GM12865 (cell line): ENCODE results near the gene PTCHD4.
"Not testable (repeated sequence)": the region's sequence is repeated elsewhere in the genome, so short reads cannot be mapped to it uniquely, and the experiment has no call there.

Experiments
- DNase-seq: peaks from one replicate; pipeline ENCODE4 v3.0.0; 2010; ENCODE audit warnings: low read depth
- H3K4me3 ChIP-seq: 2 replicates; pipeline ENCODE4 v1.5.1; 2011; ENCODE audit warnings: mild to moderate bottlenecking, low read depth, low read length, control low read depth
- TF ChIP-seq, protein P1 (sequence below): IDR thresholded peaks from 2 replicates; pipeline ENCODE4 v1.5.1; 2011; ENCODE audit warnings: low read length, control low read depth, low read depth, inconsistent platforms; ENCODE audit not compliant: insufficient read depth; ENCODE audit errors: missing control alignments

Gene PTCHD4

DNA sequence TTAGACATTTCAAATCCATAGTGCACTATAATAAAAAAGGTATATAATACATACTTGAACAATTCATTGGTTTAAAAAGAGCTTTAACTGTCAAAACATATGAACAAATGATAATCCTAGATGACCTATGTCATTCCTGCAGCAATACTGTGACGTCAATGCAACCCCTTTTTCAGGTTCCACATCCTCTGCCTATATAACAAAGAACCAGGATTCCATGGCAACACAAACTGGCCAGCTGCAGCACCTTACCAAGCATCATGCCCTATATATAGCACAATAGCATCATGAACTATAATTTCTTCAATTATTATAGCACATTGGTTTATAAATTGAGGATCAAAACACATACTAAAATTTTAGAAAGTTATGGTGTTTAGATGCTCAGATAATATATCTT is 578 bp upstream of the PTCHD4 start:
- H3K4me3 ChIP-seq: no peak overlapping the region
- no peak for DNase-seq
- TF ChIP-seq, protein P1, sequence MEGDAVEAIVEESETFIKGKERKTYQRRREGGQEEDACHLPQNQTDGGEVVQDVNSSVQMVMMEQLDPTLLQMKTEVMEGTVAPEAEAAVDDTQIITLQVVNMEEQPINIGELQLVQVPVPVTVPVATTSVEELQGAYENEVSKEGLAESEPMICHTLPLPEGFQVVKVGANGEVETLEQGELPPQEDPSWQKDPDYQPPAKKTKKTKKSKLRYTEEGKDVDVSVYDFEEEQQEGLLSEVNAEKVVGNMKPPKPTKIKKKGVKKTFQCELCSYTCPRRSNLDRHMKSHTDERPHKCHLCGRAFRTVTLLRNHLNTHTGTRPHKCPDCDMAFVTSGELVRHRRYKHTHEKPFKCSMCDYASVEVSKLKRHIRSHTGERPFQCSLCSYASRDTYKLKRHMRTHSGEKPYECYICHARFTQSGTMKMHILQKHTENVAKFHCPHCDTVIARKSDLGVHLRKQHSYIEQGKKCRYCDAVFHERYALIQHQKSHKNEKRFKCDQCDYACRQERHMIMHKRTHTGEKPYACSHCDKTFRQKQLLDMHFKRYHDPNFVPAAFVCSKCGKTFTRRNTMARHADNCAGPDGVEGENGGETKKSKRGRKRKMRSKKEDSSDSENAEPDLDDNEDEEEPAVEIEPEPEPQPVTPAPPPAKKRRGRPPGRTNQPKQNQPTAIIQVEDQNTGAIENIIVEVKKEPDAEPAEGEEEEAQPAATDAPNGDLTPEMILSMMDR: no peak

DNA sequence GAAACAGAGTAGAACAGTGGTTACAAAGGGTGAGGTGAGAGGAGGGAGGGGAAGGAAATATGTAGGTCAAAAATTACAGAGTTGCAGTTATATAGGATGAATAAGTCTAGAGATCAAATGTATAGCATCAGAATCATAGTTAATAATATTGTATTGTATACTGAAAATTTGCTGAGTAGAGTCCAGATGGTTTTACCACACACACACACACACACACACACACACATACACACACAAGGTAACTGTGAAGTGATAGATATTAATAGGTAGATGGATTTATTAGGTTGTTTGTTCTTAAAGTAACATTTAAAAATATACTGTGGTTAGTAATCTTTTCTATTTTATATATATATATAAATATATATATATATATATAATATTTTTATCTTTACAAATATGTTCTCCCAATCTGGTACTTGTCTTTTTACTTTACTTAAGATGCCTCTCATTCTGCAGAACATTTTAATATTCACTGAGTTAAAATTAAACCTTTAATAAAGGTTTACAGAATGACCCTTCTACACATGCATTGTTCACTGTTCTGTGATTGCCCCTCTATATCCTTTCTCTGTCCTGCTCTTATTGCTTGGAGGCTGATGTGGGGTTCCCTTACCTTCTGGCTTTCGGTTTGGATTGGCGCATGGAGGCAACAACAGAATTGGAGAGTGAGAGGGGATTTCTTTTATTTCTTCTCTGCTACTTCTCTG is 408 bp downstream of the PTCHD4 start:
- no peak for DNase-seq
- TF ChIP-seq, protein P1: no peak
- peak overlapping the region; percentile 7; the same call in 1 of the 2 replicates for H3K4me3 ChIP-seq

DNA sequence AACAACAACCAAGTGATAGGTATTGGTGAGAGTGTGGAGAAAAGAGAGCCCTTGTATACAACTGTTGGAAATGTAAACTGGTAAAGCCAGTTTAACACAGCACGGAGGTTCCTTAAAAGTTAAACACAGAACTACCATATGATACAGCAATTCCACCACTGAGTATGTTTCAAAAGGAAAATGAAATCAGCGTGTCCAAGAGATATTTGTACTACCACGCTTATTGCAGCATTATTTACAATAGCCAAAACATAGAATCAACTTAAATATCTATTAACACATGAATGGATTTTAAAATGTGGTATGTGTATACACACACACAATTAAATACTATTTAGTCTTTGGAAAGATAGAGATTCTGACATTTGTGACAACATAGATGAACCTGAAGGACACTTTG is 1.1 kb downstream of the PTCHD4 start:
- peak overlapping the region; percentile 7; the same call in 1 of the 2 replicates for H3K4me3 ChIP-seq
- TF ChIP-seq, protein P1: no peak
- no peak for DNase-seq

DNA sequence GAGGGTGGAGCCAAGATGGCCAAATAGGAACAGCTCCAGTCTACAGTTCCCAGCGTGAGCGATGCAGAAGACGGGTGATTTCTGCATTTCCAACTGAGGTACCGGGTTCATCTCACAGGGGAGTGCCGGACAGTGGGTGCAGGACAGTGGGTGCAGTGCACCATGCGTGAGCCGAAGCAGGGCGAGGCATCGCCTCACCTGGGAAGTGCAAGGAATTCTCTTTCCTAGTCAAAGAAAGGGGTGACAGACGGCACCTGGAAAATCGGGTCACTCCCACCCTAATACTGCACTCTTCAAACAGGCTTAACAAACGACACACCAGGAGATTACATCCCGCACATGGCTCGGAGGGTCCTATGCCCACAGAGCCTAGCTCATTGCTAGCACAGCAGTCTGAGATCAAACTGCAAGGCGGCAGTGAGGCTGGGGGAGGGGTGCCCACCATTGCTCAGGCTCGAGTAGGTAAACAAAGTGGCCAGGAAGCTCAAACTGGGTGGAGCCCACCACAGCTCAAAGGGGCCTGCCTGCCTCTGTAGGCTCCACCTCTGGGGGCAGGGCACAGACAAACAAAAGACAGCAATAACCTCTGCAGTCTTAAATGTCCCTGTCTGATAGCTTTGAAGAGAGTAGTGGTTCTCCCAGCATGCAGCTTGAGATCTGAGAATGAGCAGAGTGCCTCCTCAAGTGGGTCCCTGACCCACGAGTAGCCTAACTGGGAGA is 8.4 kb downstream of the PTCHD4 start:
- not testable (repeated sequence) for DNase-seq, H3K4me3 ChIP-seq

DNA sequence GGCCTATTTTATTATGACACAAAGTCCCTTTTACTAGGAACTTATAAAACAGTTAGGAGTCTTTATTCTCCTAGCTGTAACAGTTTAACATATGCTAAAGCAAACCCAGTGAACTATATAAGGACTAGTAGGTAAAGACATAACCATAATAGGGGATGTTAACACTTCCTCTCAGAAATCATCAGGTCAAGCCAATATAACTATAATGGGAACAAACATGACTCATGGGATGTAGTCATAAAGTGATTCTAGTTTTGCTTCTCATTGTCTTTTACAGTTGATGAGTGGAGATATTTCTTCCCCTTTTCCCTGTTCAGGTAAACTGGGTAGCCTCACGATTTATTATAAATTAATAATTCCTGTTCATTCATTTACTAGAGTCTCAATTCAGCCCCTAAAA is 9.7 kb downstream of the PTCHD4 start:
- TF ChIP-seq, protein P1: no peak
- no peak for DNase-seq
- no peak overlapping the region for H3K4me3 ChIP-seq

DNA sequence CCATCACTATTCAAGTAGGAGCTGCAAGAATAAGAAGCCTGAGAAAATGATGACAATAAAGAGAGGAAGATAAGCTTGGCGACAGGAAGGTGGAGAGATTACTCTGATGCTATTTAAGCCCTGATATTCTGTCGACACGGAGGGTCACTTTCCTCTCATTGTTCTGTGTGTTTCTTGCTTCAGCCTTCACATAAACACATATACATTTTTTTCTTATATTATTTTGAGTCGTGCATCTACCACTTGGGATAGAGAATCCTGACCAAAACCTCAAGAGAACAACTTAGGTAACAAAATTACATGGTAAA is 10.5 kb downstream of the PTCHD4 start:
- TF ChIP-seq, protein P1: no peak
- no peak overlapping the region for H3K4me3 ChIP-seq

DNA sequence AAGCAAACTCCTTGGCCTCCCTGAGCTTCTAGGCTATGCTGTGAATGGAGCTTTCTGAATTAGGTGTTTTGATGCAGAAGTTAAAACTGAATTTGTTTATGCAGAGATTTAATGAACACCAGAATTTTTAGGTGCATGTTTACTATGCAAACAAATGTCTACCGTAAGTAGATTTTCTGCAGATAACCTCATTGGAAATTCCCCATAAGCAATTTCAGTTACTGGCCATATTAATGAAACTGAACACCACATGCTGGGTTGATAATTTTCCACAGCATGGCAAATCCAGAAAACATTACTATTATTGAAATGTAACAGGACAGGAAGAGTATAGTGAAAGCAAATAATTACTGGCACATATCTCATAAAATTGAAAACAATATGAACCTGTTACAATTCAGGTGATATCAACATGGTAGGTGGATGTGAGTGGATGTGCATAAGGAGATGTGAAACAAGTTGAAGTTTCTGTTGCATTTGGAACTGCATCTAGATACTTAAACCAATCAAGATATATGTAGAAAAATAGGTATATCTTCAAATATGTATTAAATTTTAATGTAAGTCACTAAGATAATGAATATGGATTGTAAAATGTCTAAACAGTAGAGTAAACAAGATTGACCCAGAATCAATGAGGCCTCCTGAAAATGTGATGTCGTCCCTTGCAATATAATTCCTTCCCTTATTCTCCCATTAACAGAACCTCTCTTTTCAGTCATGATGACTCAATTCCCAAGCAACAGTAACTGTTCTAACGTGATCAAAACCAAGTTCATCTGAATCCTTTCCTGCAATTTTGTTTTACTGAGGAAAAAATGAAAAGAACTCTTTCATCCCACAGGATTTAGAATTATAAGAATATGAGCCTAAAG is 11.0 kb downstream of the PTCHD4 start:
- DNase-seq: no peak
- H3K4me3 ChIP-seq: no peak overlapping the region
- TF ChIP-seq, protein P1: no peak

More for the DNA sequence above, 10.5 kb downstream of the PTCHD4 start:
- DNase-seq: no peak
